Activated naive CD4-positive, alpha-beta T cell treated with anti-CD3 and anti-CD28 coated beads for 36 hours (primary cell): ENCODE data around the gene KCTD2. TPM values are rescaled to one million over a fixed set of nuclear protein-coding genes. Genes with fewer than 3 reads are reported as not detected.

Experiments used
- CTCF ChIA-PET: fragments of 350-600 bp; sonication (Branson Sonifier 250); formaldehyde crosslinking; loops from one replicate; lab custom pipeline; 2021; ENCODE audit warnings: antibody characterized with exemption; lab: Charles Lee
- DNase-seq: peaks from one replicate; pipeline ENCODE4 v3.0.0-alpha.2; 2020
- H3K27ac Mint-ChIP-seq: one replicate; pipeline ENCODE4 v1.8.0; 2021; ENCODE audit warnings: mild to moderate bottlenecking, mixed read lengths
- H3K27me3 Mint-ChIP-seq: one replicate; pipeline ENCODE4 v1.8.0; 2021; ENCODE audit warnings: low read depth, mixed read lengths
- H3K36me3 Mint-ChIP-seq: one replicate; pipeline ENCODE4 v1.8.0; 2021; ENCODE audit warnings: low read depth, mixed read lengths
- H3K4me1 Mint-ChIP-seq: one replicate; pipeline ENCODE4 v1.8.0; 2021; ENCODE audit warnings: low read depth, mixed read lengths
- H3K4me3 Mint-ChIP-seq: one replicate; pipeline ENCODE4 v1.8.0; 2021; ENCODE audit warnings: mild to moderate bottlenecking, moderate library complexity, mixed read lengths
- H3K9me3 Mint-ChIP-seq: one replicate; pipeline ENCODE4 v1.8.0; 2021; ENCODE audit warnings: mixed read lengths
- intact Hi-C: fragments of 100-400 bp; cut with micrococcal nuclease; formaldehyde crosslinking; loops from one replicate; pipeline ENCODE4 v1.15.1; 2023
- total RNA-seq, 2 experiments: library from RNA; stranded (reverse); gene quantifications; one replicate each; pipeline ENCODE4 v1.2.3, GENCODE V29; 2021

Gene KCTD2
- total RNA-seq, 2 experiments from 2014 or later, result 18.7 to 20.8 TPM

GRCh38 chr17:75110234-75110937 is 63.4 kb downstream of the KCTD2 start:
- Mint-ChIP-seq H3K9me3 (no peaks in the 10 kb centered on the region), H3K27me3 (no peaks in the 10 kb centered on the region), H3K27ac (peak overlapping the region; percentile 91), H3K4me3 (peak overlapping the region; percentile 90), H3K36me3 (peaks cover 5% of the 10 kb centered on the region), H3K4me1 (peaks cover 34% of the 10 kb centered on the region)
- intact Hi-C loops, result loop anchor here (1.0 to 10.0 kb wide), 5 partner anchors 62 to 294 kb away; partner anchors contain the start of genes GGA3, GRB2 and MRPS7
- CTCF ChIA-PET, result interaction anchor here (0.7 to 11.9 kb wide), 7 partner anchors 18 to 471 kb away, joined by 3 to 195 read pairs (median 12); partner anchors contain the start of genes MIF4GD, NT5C and NUP85
- peak; percentile 26 for DNase-seq

- Mint-ChIP-seq H3K9me3 (no peaks in the 10 kb centered on the region), H3K4me1 (peaks cover 35% of the 10 kb centered on the region), H3K27me3 (no peaks in the 10 kb centered on the region), H3K27ac (no peak overlapping the region), H3K4me3 (no peak overlapping the region), H3K36me3 (peaks cover 5% of the 10 kb centered on the region)
- CTCF ChIA-PET, result interaction anchor here (0.6 to 11.9 kb wide), 9 partner anchors 16 to 150 kb away, joined by 3 to 195 read pairs (median 4); partner anchors contain the start of genes NT5C and NUP85
- no peak for DNase-seq
- intact Hi-C loops, result loop anchor here (5.0 to 10.0 kb wide), 4 partner anchors 80 to 293 kb away; partner anchors contain the start of genes GGA3, GRB2 and MRPS7
Observed at GRCh38 chr17:75111777-75112335, 64.8 kb downstream of the KCTD2 start.

- Mint-ChIP-seq H3K27ac (peak overlapping the region; percentile 84), H3K36me3 (peaks cover 5% of the 10 kb centered on the region), H3K4me3 (peak overlapping the region; percentile 76), H3K4me1 (peaks cover 33% of the 10 kb centered on the region), H3K27me3 (no peaks in the 10 kb centered on the region), H3K9me3 (no peaks in the 10 kb centered on the region)
- CTCF ChIA-PET, result interaction anchor here (0.5 to 11.9 kb wide), 55 partner anchors 9 to 293 kb away, joined by 3 to 195 read pairs (median 5); partner anchors contain the start of genes GGA3, JPT1, MIF4GD and MRPL58
- intact Hi-C loops, result loop anchor here (1.0 to 10.0 kb wide), 9 partner anchors 10 to 291 kb away; partner anchors contain the start of genes GGA3, GRB2, JPT1 and MRPS7
- DNase-seq, result peak; percentile 96
Observed at GRCh38 chr17:75113798-75114551, 67.0 kb downstream of the KCTD2 start.

- Mint-ChIP-seq H3K4me3 (peak overlapping the region; percentile 76), H3K9me3 (no peaks in the 10 kb centered on the region), H3K27ac (peak overlapping the region; percentile 84), H3K27me3 (no peaks in the 10 kb centered on the region), H3K4me1 (peaks cover 32% of the 10 kb centered on the region), H3K36me3 (peaks cover 5% of the 10 kb centered on the region)
- CTCF ChIA-PET, result interaction anchor here (0.5 to 11.9 kb wide), 50 partner anchors 10 to 292 kb away, joined by 3 to 195 read pairs (median 5); partner anchors contain the start of genes GGA3, JPT1, MIF4GD and MRPL58
- intact Hi-C loops, result loop anchor here (1.0 to 10.0 kb wide), 9 partner anchors 10 to 290 kb away; partner anchors contain the start of genes GGA3, GRB2, JPT1 and MRPS7
- peak; percentile 52 for DNase-seq
Observed at GRCh38 chr17:75114552-75115314, 67.7 kb downstream of the KCTD2 start.

Other genes starting within 250 kb of the KCTD2 start
- gene GRIN2C, start 187.3 kb upstream of the KCTD2 start, total RNA-seq, result under 1 TPM in 1 of 2 experiments, not detected in 1; 0.07 TPM
- 10 to 100 TPM; 61.8 to 67.6 TPM for gene FDXR, start 174.2 kb upstream of the KCTD2 start, total RNA-seq
- not detected for gene FADS6, start 153.6 kb upstream of the KCTD2 start, total RNA-seq
- not detected for gene USH1G, start 124.0 kb upstream of the KCTD2 start, total RNA-seq
- gene OTOP2, start 123.0 kb upstream of the KCTD2 start, total RNA-seq, result not detected
- not detected for gene OTOP3, start 111.3 kb upstream of the KCTD2 start, total RNA-seq
- 1 to 10 TPM in 1 of 2 experiments, under 1 TPM in 1; 0.91 to 1.6 TPM for gene HID1, start 74.5 kb upstream of the KCTD2 start, total RNA-seq
- gene CDR2L, start 59.6 kb upstream of the KCTD2 start, total RNA-seq, result under 1 TPM; 0.49 to 0.93 TPM
- 10 to 100 TPM; 60.6 to 64.5 TPM for gene MRPL58, start 34.6 kb upstream of the KCTD2 start, total RNA-seq
- 100 to 1,000 TPM; 227 to 249 TPM for gene ATP5PD, start 256 bp upstream of the KCTD2 start, total RNA-seq
- 1 to 10 TPM; 2.5 to 3.1 TPM for gene SLC16A5, start 40.7 kb downstream of the KCTD2 start, total RNA-seq
- 1 to 10 TPM; 3.8 to 4.9 TPM for gene ARMC7, start 62.7 kb downstream of the KCTD2 start, total RNA-seq
- 10 to 100 TPM; 49.7 to 55.2 TPM for gene NT5C, start 84.5 kb downstream of the KCTD2 start, total RNA-seq
- 100 to 1,000 TPM; 242 to 258 TPM for gene JPT1, start 107.3 kb downstream of the KCTD2 start, total RNA-seq
- 100 to 1,000 TPM; 633 to 688 TPM for gene SUMO2, start 135.7 kb downstream of the KCTD2 start, total RNA-seq
- 100 to 1,000 TPM; 112 to 116 TPM for gene NUP85, start 158.5 kb downstream of the KCTD2 start, total RNA-seq
- 10 to 100 TPM; 65.7 to 66.1 TPM for gene GGA3, start 214.4 kb downstream of the KCTD2 start, total RNA-seq
- 10 to 100 TPM; 73.3 to 78.3 TPM for gene MRPS7, start 214.7 kb downstream of the KCTD2 start, total RNA-seq
- 10 to 100 TPM; 43.4 to 45.3 TPM for gene MIF4GD, start 224.0 kb downstream of the KCTD2 start, total RNA-seq
- 10 to 100 TPM; 47.5 to 48.4 TPM for gene SLC25A19, start 242.2 kb downstream of the KCTD2 start, total RNA-seq